Calu3 (cell line): ENCODE results near the gene CNTN1. TPM values are rescaled to one million over a fixed set of nuclear protein-coding genes. Genes with fewer than 3 reads are reported as not detected.
"Not testable (repeated sequence)": the region's sequence is repeated elsewhere in the genome, so short reads cannot be mapped to it uniquely, and the experiment has no call there.

Source experiments
- BruUV-seq: library from RNA; stranded (reverse); fragments of 400-500 nt; replicated peaks from 2 replicates; lab custom pipeline; 2021; lab: Mats Ljungman, UMichigan
- CTCF ChIA-PET: fragments of 300-600 bp; sonication (Branson Sonifier 250); formaldehyde crosslinking; loops from one replicate; lab custom pipeline; 2022; ENCODE audit warnings: antibody characterized with exemption; lab: Charles Lee
- DNase-seq: peaks from one replicate; pipeline ENCODE4 v3.0.0; 2022
- H3K27ac Mint-ChIP-seq: one replicate; pipeline ENCODE4 v1.8.0; 2022; ENCODE audit warnings: mixed read lengths; ENCODE audit not compliant: unreplicated experiment
- H3K27me3 Mint-ChIP-seq: one replicate; pipeline ENCODE4 v1.8.0; 2022; ENCODE audit warnings: mixed read lengths; ENCODE audit not compliant: unreplicated experiment
- H3K36me3 Mint-ChIP-seq: one replicate; pipeline ENCODE4 v1.8.0; 2022; ENCODE audit warnings: mild to moderate bottlenecking, moderate library complexity, mixed read lengths; ENCODE audit not compliant: insufficient read depth, unreplicated experiment
- H3K4me1 Mint-ChIP-seq: one replicate; pipeline ENCODE4 v1.8.0; 2022; ENCODE audit warnings: mild to moderate bottlenecking, low read depth, mixed read lengths; ENCODE audit not compliant: unreplicated experiment
- H3K4me3 Mint-ChIP-seq: one replicate; pipeline ENCODE4 v1.8.0; 2022; ENCODE audit warnings: mild to moderate bottlenecking, low read depth, moderate library complexity, mixed read lengths; ENCODE audit not compliant: unreplicated experiment
- H3K9me3 Mint-ChIP-seq: one replicate; pipeline ENCODE4 v1.8.0; 2022; ENCODE audit warnings: low read depth, mixed read lengths; ENCODE audit not compliant: unreplicated experiment
- CTCF ChIP-seq: fragments of 200-600 bp; IDR thresholded peaks from one replicate; pipeline ENCODE4 v1.8.0; 2022; ENCODE audit warnings: antibody characterized with exemption; ENCODE audit not compliant: unreplicated experiment
- intact Hi-C: fragments of 100-400 bp; cut with micrococcal nuclease; formaldehyde crosslinking; loops from one replicate; pipeline ENCODE4 v1.10.0; 2022; ENCODE audit not compliant: unreplicated experiment
- total RNA-seq: library from RNA; stranded (reverse); gene quantifications from 2 replicates; pipeline ENCODE4 v1.2.3, GENCODE V29; 2022

CNTN1 gene
- total RNA-seq, 1 experiment from 2014 or later: not detected

GRCh38 chr12:40733871-40734270 is 41.6 kb downstream of the CNTN1 start:
- Mint-ChIP-seq H3K27me3 (no peaks in the 10 kb centered on the region), H3K4me1 (no peaks in the 10 kb centered on the region), H3K9me3 (no peaks in the 10 kb centered on the region), H3K36me3 (no peaks in the 10 kb centered on the region), H3K4me3 (no peak overlapping the region), H3K27ac (no peak overlapping the region)
- no TSS peak for BruUV-seq
- no peak for TF ChIP-seq CTCF
- CTCF ChIA-PET: no interaction called here
- intact Hi-C loops: no loop called here
- DNase-seq: no peak

- no TSS peak for BruUV-seq
- CTCF ChIA-PET: no interaction called here
- no peak overlapping the region for H3K27ac Mint-ChIP-seq
Observed at GRCh38 chr12:40734276-40734675, 42.0 kb downstream of the CNTN1 start.

DNA sequence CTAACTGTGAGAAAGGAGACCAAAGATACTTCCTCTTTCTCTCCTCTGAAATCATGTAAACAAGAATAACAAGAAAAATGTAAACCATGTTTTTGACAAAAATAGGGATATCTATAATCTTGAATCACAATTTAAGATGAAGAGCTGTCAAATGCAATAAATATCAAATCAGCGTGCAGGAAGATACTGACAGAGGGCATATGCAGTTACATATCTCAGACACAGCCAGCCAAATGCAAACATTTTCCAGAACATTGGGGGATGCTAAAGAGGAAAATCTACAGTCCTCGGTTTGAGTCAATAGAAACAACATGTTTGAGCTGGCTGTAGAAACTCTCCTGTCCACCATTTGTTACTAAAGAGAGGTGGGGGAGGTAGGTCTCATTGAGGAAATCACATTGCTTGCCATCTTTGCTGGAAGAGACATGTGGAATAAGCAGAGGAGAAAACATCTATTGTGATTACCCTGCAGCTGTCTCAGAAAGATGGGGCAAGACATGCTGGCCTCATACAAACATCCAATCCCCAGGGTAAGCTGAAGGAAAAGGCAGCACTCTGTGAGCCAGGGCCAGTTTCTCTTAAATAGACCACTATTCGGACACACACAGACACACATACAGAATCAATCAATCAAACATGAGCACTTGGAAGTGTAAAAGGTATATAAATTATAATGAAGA is 43.5 kb downstream of the CNTN1 start:
- Mint-ChIP-seq H3K36me3 (no peaks in the 10 kb centered on the region), H3K4me1 (no peaks in the 10 kb centered on the region), H3K4me3 (no peak overlapping the region), H3K27ac (no peak overlapping the region), H3K9me3 (no peaks in the 10 kb centered on the region), H3K27me3 (no peaks in the 10 kb centered on the region)
- CTCF ChIA-PET: no interaction called here
- no TSS peak for BruUV-seq
- TF ChIP-seq CTCF: no peak
- intact Hi-C loops: no loop called here
- DNase-seq: no peak

More at GRCh38 chr12:40734276-40734675, 42.0 kb downstream of the CNTN1 start:
- TF ChIP-seq CTCF: no peak
- Mint-ChIP-seq H3K4me3 (no peak overlapping the region), H3K27me3 (no peaks in the 10 kb centered on the region), H3K4me1 (no peaks in the 10 kb centered on the region), H3K36me3 (no peaks in the 10 kb centered on the region), H3K9me3 (no peaks in the 10 kb centered on the region)
- no peak for DNase-seq
- intact Hi-C loops: no loop called here

- H3K27me3 Mint-ChIP-seq, H3K4me3 Mint-ChIP-seq, H3K27ac Mint-ChIP-seq, H3K9me3 Mint-ChIP-seq, BruUV-seq, CTCF ChIA-PET, intact Hi-C loops, H3K36me3 Mint-ChIP-seq, DNase-seq, H3K4me1 Mint-ChIP-seq: not testable (repeated sequence)
Observed at GRCh38 chr12:40737416-40737815, 45.2 kb downstream of the CNTN1 start.

DNA sequence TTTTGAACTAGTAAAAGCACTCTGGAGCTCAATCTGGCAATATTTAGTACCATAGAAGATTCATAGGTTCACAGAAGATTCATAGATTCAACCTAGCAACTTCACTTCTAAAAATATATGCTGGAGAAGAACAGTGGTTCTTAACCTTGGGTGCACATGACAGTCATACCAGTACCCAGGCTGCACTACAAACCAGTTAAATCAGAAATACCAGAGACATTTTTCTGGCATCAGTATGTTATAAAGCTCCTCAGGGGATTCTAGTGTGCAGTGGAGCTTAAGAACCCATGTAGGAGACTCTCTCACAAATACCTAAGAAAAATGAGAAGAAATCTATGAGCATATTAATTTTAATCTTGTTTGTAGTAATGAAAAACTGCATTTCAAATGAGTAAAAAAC is 46.6 kb downstream of the CNTN1 start:
- CTCF ChIA-PET: no interaction called here
- no peak overlapping the region for H3K4me3 Mint-ChIP-seq
- H3K27me3 Mint-ChIP-seq: no peaks in the 10 kb centered on the region
- no peak for TF ChIP-seq CTCF
- intact Hi-C loops: no loop called here
- BruUV-seq: no TSS peak
- H3K27ac Mint-ChIP-seq: no peak overlapping the region
- H3K4me1 Mint-ChIP-seq: no peaks in the 10 kb centered on the region
- no peak for DNase-seq
- no peaks in the 10 kb centered on the region for H3K9me3 Mint-ChIP-seq
- H3K36me3 Mint-ChIP-seq: no peaks in the 10 kb centered on the region
